ENCODE data around the gene TEX13D.

DNA sequence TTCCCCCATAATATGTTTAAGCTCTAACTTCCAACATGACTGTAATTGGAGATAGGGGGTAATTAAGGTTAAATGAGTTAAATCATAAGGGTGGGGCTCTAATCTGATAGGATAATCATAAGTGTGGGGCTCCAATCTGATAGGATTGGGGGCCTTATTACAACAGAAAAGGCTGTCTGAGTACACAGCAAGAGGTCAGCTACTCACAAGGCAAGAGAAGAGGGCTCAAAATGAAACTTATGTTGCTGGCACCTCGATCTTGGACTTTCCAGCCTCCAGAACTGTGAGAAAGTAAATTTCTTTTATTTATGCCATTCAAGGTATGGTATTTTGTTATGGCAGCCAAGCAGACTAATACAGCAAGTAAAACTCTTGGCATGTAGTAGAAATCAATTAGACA is 30.3 kb downstream of the TEX13D start:
- no peak for TF ChIP-seq POLR2A (IDR thresholded peaks at IDR 0.05; ENCODE audit: low read length)
- TF ChIP-seq GATA1 (IDR thresholded peaks at IDR 0.05; ENCODE audit: low read depth, low read length): no peak
